Tibial nerve (tissue), 4 donors: ENCODE data around the gene THEM5.

ENCODE experiments used
- CTCF ChIP-seq, 5 experiments: fragments of 200-600 bp in 3 of 5; fragments of 450-650 bp in 2 of 5; sonication (generic) in 3 of 5; IDR thresholded peaks; one replicate each; pipeline ENCODE4 v1.5.1; 2016 to 2019; ENCODE audit warnings: antibody characterized with exemption in 5 of 5, mild to moderate bottlenecking in 3 of 5, moderate library complexity in 2 of 5
- EP300 ChIP-seq, 2 donors: sonication (generic); formaldehyde crosslinking; IDR thresholded peaks; one replicate each; pipeline ENCODE4 v1.6.1; 2017; ENCODE audit warnings: antibody characterized with exemption in 2 of 2, mild to moderate bottlenecking in 1 of 2
- POLR2A ChIP-seq, 2 donors: fragments of 450-650 bp; IDR thresholded peaks; one replicate each; pipeline ENCODE4 v1.6.1; 2017; ENCODE audit warnings: antibody characterized with exemption in 2 of 2, mild to moderate bottlenecking in 2 of 2, moderate library complexity in 2 of 2

- TF ChIP-seq EP300 (IDR thresholded peaks at IDR 0.05) (no peak), CTCF (IDR thresholded peaks at IDR 0.05) (no peak), POLR2A (IDR thresholded peaks at IDR 0.05) (no peak)
Measured at GRCh38 chr1:151802372-151802771, 51.1 kb downstream of the THEM5 start.
